CD4-positive, alpha-beta T cell (primary cell): Measurements from ENCODE around the gene PCSK4. TPM values are rescaled to one million over a fixed set of nuclear protein-coding genes. Genes with fewer than 3 reads are reported as not detected.
A peak's percentile ranks its signal among the peaks of the same experiment; 100 is the strongest.

ENCODE experiments used
- ATAC-seq: fragments of 200-7000 bp; cut with Tn5 transposase; one replicate; pipeline ENCODE4 v1.10.0; 2022; ENCODE audit warnings: mild to moderate bottlenecking; ENCODE audit not compliant: poor library complexity
- CTCF ChIA-PET: fragments of 350-600 bp; sonication (Branson Sonifier 250); formaldehyde crosslinking; loops from one replicate; lab custom pipeline; 2021; ENCODE audit warnings: antibody characterized with exemption, inconsistent platforms; lab: Charles Lee
- POLR2A ChIA-PET: fragments of 350-600 bp; sonication (Branson Sonifier 250); formaldehyde crosslinking; loops from one replicate; lab custom pipeline; 2021; ENCODE audit warnings: antibody characterized with exemption, inconsistent platforms; lab: Charles Lee
- DNase-seq, 14 experiments: peaks; one replicate each; pipeline ENCODE4 v3.0.0-alpha.2; 2013 to 2020; ENCODE audit warnings: mixed read lengths in 2 of 14
- H3K27ac ChIP-seq, 2 donors: one replicate each; pipeline versions ENCODE4 v1.5.1 to v1.7.0; 2013; ENCODE audit warnings: low read length in 2 of 2, low read depth in 1 of 2, mild to moderate bottlenecking in 1 of 2
- H3K27me3 ChIP-seq, 2 experiments: 1 replicate in 1 of 2; 2 replicates in 1 of 2; pipeline versions ENCODE4 v1.6.1 to v1.7.0; 2013; ENCODE audit warnings: low read length in 2 of 2, control low read depth in 1 of 2, mild to moderate bottlenecking in 1 of 2, moderate library complexity in 1 of 2; ENCODE audit not compliant: insufficient read depth in 2 of 2, control insufficient read depth in 1 of 2
- H3K36me3 ChIP-seq: one replicate; pipeline ENCODE4 v1.6.1; 2013; ENCODE audit warnings: low read length, control low read depth; ENCODE audit not compliant: insufficient read depth
- H3K4me1 ChIP-seq: one replicate; pipeline ENCODE4 v1.6.1; 2013; ENCODE audit warnings: low read length, control low read depth; ENCODE audit not compliant: insufficient read depth
- H3K4me3 ChIP-seq: one replicate; pipeline ENCODE4 v1.5.1; 2013; ENCODE audit warnings: mild to moderate bottlenecking, low read length, moderate library complexity
- H3K9me3 ChIP-seq, 2 experiments: 1 replicate in 1 of 2; 2 replicates in 1 of 2; pipeline versions ENCODE4 v1.6.1 to v1.7.0; 2013; ENCODE audit warnings: low read length in 2 of 2, mild to moderate bottlenecking in 2 of 2, control low read depth in 1 of 2, moderate library complexity in 1 of 2; ENCODE audit not compliant: control insufficient read depth in 1 of 2, insufficient read depth in 1 of 2
- H3K27ac Mint-ChIP-seq: one replicate; pipeline ENCODE4 v1.8.0; 2020; ENCODE audit warnings: mixed read lengths
- H3K27me3 Mint-ChIP-seq: one replicate; pipeline ENCODE4 v1.8.0; 2021; ENCODE audit warnings: mixed read lengths
- H3K36me3 Mint-ChIP-seq: one replicate; pipeline ENCODE4 v1.8.0; 2021; ENCODE audit warnings: low read depth, mixed read lengths
- H3K4me1 Mint-ChIP-seq: one replicate; pipeline ENCODE4 v1.8.0; 2021; ENCODE audit warnings: low read depth, mixed read lengths
- H3K4me3 Mint-ChIP-seq: one replicate; pipeline ENCODE4 v1.8.0; 2020; ENCODE audit warnings: mild to moderate bottlenecking, mixed read lengths
- H3K9me3 Mint-ChIP-seq: one replicate; pipeline ENCODE4 v1.8.0; 2020; ENCODE audit warnings: mixed read lengths
- intact Hi-C, 2 experiments: fragments of 100-400 bp; cut with DNase I in 1 of 2; cut with micrococcal nuclease in 1 of 2; formaldehyde crosslinking; loops; one replicate each; pipeline versions ENCODE4 v1.15.1 to v1.9.0; 2023 to 2025; cut with DNase I, micrococcal nuclease
- total RNA-seq, 174 experiments: library from RNA in 2 of 174; stranded (reverse) in 2 of 174; gene quantifications; one replicate each; pipeline ENCODE4 v1.2.3 and lab custom pipeline; 2021 to 2026
- TF ChIP-seq, protein P1 (sequence below): fragments of 200-600 bp; IDR thresholded peaks from one replicate; pipeline ENCODE4 v1.8.0; 2022; ENCODE audit warnings: antibody characterized with exemption, mild to moderate bottlenecking

The PCSK4 gene
- total RNA-seq, 2 experiments from 2014 or later = 4.2 to 5.2 TPM

DNA sequence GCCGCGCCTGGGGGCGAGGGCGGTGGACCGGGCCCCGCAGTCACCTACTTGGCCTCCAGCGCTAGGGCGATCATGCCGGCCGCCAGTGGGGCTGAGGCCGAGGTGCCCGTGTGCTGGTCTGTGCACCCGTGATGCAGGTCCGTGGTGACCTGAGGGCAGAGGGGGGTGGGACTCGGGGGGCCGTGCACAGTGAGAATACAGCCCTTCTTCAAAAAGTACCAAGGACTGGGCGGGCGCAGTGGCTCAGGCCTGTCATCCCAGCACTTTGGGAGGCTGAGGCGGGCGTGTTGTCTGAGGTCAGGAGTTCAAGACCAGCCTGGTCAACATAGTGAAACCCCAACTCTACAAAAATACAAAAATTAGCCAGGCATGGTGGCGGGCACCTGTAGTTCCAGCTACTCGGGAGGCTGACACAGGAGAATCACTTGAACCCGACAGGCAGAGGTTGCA, 6.1 kb downstream of the PCSK4 start:
- Mint-ChIP-seq H3K27me3 (no peaks in the 10 kb centered on the region), H3K4me3 (no peak overlapping the region), H3K4me1 (peaks cover 4% of the 10 kb centered on the region), H3K27ac (no peak overlapping the region), H3K36me3 (peaks cover 3% of the 10 kb centered on the region), H3K9me3 (no peaks in the 10 kb centered on the region)
- Histone ChIP-seq H3K36me3 (no peaks in the 10 kb centered on the region), H3K27me3 (no peaks in the 10 kb centered on the region), H3K9me3 (no peaks in the 10 kb centered on the region), H3K4me1 (peaks cover 6% of the 10 kb centered on the region), H3K27ac (no peak overlapping the region), H3K4me3 (no peak overlapping the region)
- intact Hi-C loops = no loop called here
- CTCF ChIA-PET = no interaction called here
- POLR2A ChIA-PET = no interaction called here
- DNase-seq (no peak), ATAC-seq (no peak)
- TF ChIP-seq, protein P1, sequence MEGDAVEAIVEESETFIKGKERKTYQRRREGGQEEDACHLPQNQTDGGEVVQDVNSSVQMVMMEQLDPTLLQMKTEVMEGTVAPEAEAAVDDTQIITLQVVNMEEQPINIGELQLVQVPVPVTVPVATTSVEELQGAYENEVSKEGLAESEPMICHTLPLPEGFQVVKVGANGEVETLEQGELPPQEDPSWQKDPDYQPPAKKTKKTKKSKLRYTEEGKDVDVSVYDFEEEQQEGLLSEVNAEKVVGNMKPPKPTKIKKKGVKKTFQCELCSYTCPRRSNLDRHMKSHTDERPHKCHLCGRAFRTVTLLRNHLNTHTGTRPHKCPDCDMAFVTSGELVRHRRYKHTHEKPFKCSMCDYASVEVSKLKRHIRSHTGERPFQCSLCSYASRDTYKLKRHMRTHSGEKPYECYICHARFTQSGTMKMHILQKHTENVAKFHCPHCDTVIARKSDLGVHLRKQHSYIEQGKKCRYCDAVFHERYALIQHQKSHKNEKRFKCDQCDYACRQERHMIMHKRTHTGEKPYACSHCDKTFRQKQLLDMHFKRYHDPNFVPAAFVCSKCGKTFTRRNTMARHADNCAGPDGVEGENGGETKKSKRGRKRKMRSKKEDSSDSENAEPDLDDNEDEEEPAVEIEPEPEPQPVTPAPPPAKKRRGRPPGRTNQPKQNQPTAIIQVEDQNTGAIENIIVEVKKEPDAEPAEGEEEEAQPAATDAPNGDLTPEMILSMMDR = no peak

DNA sequence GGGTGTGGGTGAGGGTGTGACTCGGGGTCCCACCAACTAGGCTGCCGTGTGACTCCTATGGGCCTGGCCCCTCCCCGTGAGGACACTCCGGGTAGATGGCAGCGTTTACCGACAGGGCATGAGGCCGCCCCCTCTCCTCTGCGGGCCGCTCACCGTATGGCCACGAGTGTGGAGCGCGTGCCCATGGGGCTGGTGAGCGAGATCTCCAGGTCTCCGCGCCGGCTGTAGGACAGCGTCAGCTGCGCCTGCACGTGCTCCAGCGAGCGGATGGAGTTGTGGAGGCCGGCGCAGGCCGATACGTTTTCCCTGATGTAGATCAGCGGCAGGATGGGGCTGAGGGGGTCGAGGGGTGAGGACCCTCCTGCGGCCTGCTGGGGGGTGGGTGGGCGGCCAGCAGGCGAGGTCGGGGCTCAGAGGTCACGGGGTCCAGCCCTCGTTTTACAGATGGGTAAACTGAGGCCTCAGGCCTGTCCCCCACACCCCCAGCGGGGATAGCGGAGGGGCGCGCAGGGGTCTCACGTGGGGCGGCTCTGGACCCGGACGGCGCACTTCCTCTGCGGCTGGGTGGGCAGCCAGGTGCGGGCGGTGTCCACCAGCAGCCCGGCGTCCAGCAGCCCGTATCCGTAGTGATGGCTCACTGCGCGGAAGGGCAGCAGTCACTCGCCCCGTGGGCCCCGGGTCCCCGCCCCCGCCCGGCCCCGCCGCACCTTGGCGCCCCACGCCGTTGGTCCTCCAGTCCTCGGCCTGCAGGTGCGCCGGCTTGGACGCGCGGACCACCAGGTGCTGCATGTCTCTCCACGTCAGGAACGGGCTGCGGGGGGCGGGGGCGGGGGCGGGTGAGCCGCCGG, 6.8 kb downstream of the PCSK4 start:
- Histone ChIP-seq H3K27ac (no peak overlapping the region), H3K36me3 (no peaks in the 10 kb centered on the region), H3K9me3 (no peaks in the 10 kb centered on the region), H3K4me3 (no peak overlapping the region), H3K4me1 (peaks cover 12% of the 10 kb centered on the region), H3K27me3 (no peaks in the 10 kb centered on the region)
- peaks cover 7% of the 10 kb centered on the region for H3K4me1 Mint-ChIP-seq
- no peaks in the 10 kb centered on the region for H3K27me3 Mint-ChIP-seq
- no peak overlapping the region for H3K4me3 Mint-ChIP-seq
- CTCF ChIA-PET = no interaction called here
- ATAC-seq (no peak), DNase-seq (no peak)
- H3K36me3 Mint-ChIP-seq = peaks cover 6% of the 10 kb centered on the region
- H3K9me3 Mint-ChIP-seq = no peaks in the 10 kb centered on the region
- POLR2A ChIA-PET = no interaction called here
- no peak overlapping the region for H3K27ac Mint-ChIP-seq
- intact Hi-C loops = no loop called here
- TF ChIP-seq, protein P1 = no peak

DNA sequence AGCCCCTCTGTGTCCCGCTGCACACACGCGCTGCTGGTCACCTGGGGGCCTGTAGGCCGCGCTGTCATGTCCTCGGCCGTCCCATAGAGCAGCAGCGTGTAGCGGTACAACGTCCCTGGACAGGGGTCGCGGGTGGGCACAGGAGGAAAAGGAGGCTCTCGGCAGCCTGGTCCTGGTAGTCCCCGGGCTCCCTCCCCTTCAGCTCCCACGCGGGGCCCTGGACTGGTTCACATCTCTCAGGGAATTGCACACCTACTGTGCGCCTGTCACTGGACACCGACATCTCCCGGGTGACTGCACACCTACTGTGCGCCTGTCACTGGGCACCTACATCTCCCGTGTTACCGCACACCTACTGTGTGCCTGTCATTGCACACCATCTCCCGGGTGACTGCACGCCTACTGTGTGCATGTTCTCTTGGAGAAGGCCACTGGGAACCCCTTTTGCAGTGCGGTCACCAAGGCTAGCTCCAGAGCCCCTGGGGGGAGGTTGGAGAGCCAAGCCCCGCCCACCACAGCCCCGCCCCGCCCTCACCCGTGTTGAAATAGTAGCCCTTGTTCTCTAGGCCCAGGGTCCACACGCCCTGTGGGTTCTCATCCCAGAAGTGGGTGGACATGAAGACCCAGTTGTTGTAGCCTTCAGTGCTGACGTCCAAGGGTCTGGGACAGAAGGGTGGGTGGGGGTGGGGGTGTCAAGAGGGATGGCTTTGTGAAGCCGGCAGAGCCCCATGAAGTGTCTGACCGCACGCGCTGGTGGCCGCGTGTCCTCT, 7.6 kb downstream of the PCSK4 start:
- CTCF ChIA-PET = no interaction called here
- H3K36me3 ChIP-seq = peaks cover under 1% of the 10 kb centered on the region
- Mint-ChIP-seq H3K4me3 (no peak overlapping the region), H3K9me3 (no peaks in the 10 kb centered on the region), H3K27ac (no peak overlapping the region), H3K27me3 (no peaks in the 10 kb centered on the region), H3K4me1 (peaks cover 13% of the 10 kb centered on the region), H3K36me3 (peaks cover 6% of the 10 kb centered on the region)
- TF ChIP-seq, protein P1 = no peak
- peaks cover 20% of the 10 kb centered on the region for H3K4me1 ChIP-seq
- H3K27ac ChIP-seq = no peak overlapping the region
- no peaks in the 10 kb centered on the region for H3K27me3 ChIP-seq
- DNase-seq (peak in 1 of 14 experiments; percentile 33), ATAC-seq (no peak)
- intact Hi-C loops = no loop called here
- H3K4me3 ChIP-seq = no peak overlapping the region
- H3K9me3 ChIP-seq = no peaks in the 10 kb centered on the region
- POLR2A ChIA-PET = no interaction called here
